ENCODE measurements around the gene KCNA2.

The KCNA2 gene

DNA sequence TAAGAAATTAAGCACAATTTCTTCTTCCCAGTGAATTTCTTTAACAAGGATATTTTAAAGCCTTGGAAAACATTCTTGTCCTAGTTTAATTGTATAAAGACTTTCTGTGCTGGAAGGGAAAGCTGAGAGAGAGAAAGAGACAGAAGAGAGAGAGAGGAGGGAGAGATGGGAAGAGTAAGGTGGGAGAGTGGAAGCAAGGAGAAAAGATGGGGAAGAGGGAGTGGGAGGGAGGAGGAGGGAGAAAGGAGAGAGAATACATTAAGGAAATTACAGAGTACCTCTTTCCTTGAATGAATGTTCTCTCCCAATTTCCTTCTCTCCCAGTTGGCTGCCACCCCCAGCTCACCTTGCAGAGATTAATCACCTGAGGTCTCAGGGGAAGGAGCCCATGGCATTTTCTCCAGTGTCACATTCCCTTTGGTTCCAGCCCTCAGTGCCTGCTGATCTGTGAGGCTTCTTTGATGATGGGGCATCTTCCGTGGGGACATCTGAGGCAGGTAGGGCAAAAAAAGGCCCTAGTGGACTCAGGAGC, 54.8 kb downstream of the KCNA2 start:
- Histone ChIP-seq H3K36me3 (ENCODE audit: control insufficient read depth in 2 of 2, insufficient read depth in 2 of 2, low read length in 2 of 2) (no peaks in the 10 kb centered on the region), H3K9ac (ENCODE audit: low read length in 2 of 2) (no peak overlapping the region), H3K4me3 (ENCODE audit: low read length in 2 of 2) (no peak overlapping the region), H3K27ac (ENCODE audit: low read length) (no peak overlapping the region), H3K4me1 (ENCODE audit: control insufficient read depth, insufficient read depth, low read length) (peaks cover 11% of the 10 kb centered on the region), H3K27me3 (ENCODE audit: control insufficient read depth in 1 of 2, insufficient read depth in 2 of 2, low read length in 2 of 2) (peaks cover 16 to 28% of the 10 kb centered on the region in 2 donors), H3K9me3 (ENCODE audit: control insufficient read depth in 2 of 2, low read length in 2 of 2) (no peaks in the 10 kb centered on the region)

DNA sequence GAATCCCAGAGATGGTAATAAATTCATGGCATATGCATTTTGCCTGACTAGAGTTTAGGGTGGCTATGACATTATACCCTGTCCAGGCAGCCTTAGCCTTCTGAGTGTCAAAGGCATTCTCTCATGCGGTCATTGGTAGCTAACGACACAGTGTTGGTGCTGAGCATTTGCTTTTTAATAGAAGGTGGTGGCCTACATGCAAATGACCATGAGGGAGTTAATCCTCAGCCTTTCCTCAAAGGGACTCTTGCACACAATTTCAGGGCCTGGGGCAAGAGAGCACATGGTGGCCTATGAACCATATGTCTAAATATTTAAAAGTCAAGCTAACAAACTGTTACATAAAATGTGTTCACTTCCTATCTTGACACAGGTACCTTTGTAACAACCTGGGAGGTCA, 56.3 kb downstream of the KCNA2 start:
- H3K4me3 ChIP-seq (ENCODE audit: low read length in 2 of 2) = no peak overlapping the region
- H3K27ac ChIP-seq (ENCODE audit: low read length) = no peak overlapping the region
- H3K36me3 ChIP-seq (ENCODE audit: control insufficient read depth in 2 of 2, insufficient read depth in 2 of 2, low read length in 2 of 2) = no peaks in the 10 kb centered on the region
- peaks cover under 1% of the 10 kb centered on the region for H3K4me1 ChIP-seq (ENCODE audit: control insufficient read depth, insufficient read depth, low read length)
- H3K9ac ChIP-seq (ENCODE audit: low read length in 2 of 2) = no peak overlapping the region
- H3K27me3 ChIP-seq (ENCODE audit: control insufficient read depth in 1 of 2, insufficient read depth in 2 of 2, low read length in 2 of 2) = peaks cover 16 to 23% of the 10 kb centered on the region in 2 donors
- H3K9me3 ChIP-seq (ENCODE audit: control insufficient read depth in 2 of 2, low read length in 2 of 2) = no peaks in the 10 kb centered on the region

- Histone ChIP-seq H3K9ac (ENCODE audit: low read length in 2 of 2) (no peak overlapping the region), H3K27ac (ENCODE audit: low read length) (no peak overlapping the region), H3K27me3 (ENCODE audit: control insufficient read depth in 1 of 2, insufficient read depth in 2 of 2, low read length in 2 of 2) (peaks cover 16 to 22% of the 10 kb centered on the region in 2 donors), H3K4me1 (ENCODE audit: control insufficient read depth, insufficient read depth, low read length) (no peaks in the 10 kb centered on the region), H3K9me3 (ENCODE audit: control insufficient read depth in 2 of 2, low read length in 2 of 2) (no peaks in the 10 kb centered on the region), H3K4me3 (ENCODE audit: low read length in 2 of 2) (no peak overlapping the region), H3K36me3 (ENCODE audit: control insufficient read depth in 2 of 2, insufficient read depth in 2 of 2, low read length in 2 of 2) (no peaks in the 10 kb centered on the region)
These were observed 57.8 kb downstream of the KCNA2 start for GRCh38 chr1:110548381-110548780.

GRCh38 chr1:110547017-110547416, 59.1 kb downstream of the KCNA2 start:
- Histone ChIP-seq H3K9me3 (ENCODE audit: control insufficient read depth in 2 of 2, low read length in 2 of 2) (no peaks in the 10 kb centered on the region), H3K4me1 (ENCODE audit: control insufficient read depth, insufficient read depth, low read length) (no peaks in the 10 kb centered on the region), H3K36me3 (ENCODE audit: control insufficient read depth in 2 of 2, insufficient read depth in 2 of 2, low read length in 2 of 2) (no peaks in the 10 kb centered on the region), H3K27me3 (ENCODE audit: control insufficient read depth in 1 of 2, insufficient read depth in 2 of 2, low read length in 2 of 2) (peaks cover 8 to 16% of the 10 kb centered on the region in 2 donors), H3K27ac (ENCODE audit: low read length) (no peak overlapping the region), H3K9ac (ENCODE audit: low read length in 2 of 2) (no peak overlapping the region), H3K4me3 (ENCODE audit: low read length in 2 of 2) (no peak overlapping the region)

DNA sequence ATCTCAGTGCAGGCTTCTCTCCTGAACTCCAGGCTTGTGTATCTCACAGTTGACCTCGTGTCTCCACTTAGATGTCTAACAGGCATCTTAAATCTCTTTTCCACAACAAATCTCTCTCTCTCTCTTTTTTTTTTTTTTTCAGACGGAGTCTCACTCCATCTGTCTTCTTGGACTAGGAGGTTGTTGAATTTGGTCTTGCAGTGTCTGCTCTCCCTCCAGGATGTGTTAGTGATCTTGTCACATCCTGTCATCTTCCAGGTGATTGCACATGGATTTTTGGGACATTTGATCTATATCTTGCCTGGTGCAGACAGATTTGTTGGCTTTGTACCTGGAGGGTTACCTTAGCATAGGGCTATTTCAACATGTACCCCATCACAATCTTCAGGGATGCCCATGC, 60.7 kb downstream of the KCNA2 start:
- Histone ChIP-seq H3K9me3 (ENCODE audit: control insufficient read depth in 2 of 2, low read length in 2 of 2) (no peaks in the 10 kb centered on the region), H3K36me3 (ENCODE audit: control insufficient read depth in 2 of 2, insufficient read depth in 2 of 2, low read length in 2 of 2) (no peaks in the 10 kb centered on the region), H3K4me1 (ENCODE audit: control insufficient read depth, insufficient read depth, low read length) (no peaks in the 10 kb centered on the region), H3K9ac (ENCODE audit: low read length in 2 of 2) (no peak overlapping the region), H3K27ac (ENCODE audit: low read length) (no peak overlapping the region), H3K4me3 (ENCODE audit: low read length in 2 of 2) (no peak overlapping the region), H3K27me3 (ENCODE audit: control insufficient read depth in 1 of 2, insufficient read depth in 2 of 2, low read length in 2 of 2) (peaks cover 4 to 5% of the 10 kb centered on the region in 2 donors)

DNA sequence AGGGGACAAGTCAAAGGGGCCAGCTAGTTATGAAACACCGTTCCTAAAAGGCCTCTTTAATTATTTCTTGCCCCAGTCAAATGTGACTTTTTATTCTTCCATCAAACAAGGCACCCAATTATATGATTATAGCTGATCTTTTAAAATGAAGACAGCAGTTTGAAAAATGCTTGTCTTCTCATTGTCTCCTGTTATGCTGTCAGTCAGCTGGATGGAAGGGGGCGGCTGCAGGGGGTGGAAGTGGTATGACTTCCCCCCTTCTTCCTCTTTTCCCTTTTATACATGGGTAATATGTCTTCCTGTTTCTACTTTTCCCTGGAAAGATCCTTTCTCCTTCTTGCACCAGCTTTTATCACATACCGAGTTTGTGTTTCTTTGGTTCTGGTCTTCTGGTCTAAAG, 61.4 kb downstream of the KCNA2 start:
- H3K9ac ChIP-seq (ENCODE audit: low read length in 2 of 2) = no peak overlapping the region
- no peak overlapping the region for H3K27ac ChIP-seq (ENCODE audit: low read length)
- H3K4me1 ChIP-seq (ENCODE audit: control insufficient read depth, insufficient read depth, low read length) = no peaks in the 10 kb centered on the region
- no peak overlapping the region for H3K4me3 ChIP-seq (ENCODE audit: low read length in 2 of 2)
- no peaks in the 10 kb centered on the region for H3K9me3 ChIP-seq (ENCODE audit: control insufficient read depth in 2 of 2, low read length in 2 of 2)
- H3K27me3 ChIP-seq (ENCODE audit: control insufficient read depth in 1 of 2, insufficient read depth in 2 of 2, low read length in 2 of 2) = peaks cover 4 to 5% of the 10 kb centered on the region in 2 donors
- no peaks in the 10 kb centered on the region for H3K36me3 ChIP-seq (ENCODE audit: control insufficient read depth in 2 of 2, insufficient read depth in 2 of 2, low read length in 2 of 2)
